IMR-90 (cell line): Measurements from ENCODE around the gene KRT4. TPM values are rescaled to one million over a fixed set of nuclear protein-coding genes. Genes with fewer than 3 reads are reported as not detected.

Experiments
- ATAC-seq: fragments of 200-7000 bp; cut with Tn5 transposase; 2 replicates; pipeline ENCODE4 v1.9.1; 2020; ENCODE audit warnings: low read depth, mild to moderate bottlenecking, moderate library complexity
- BruUV-seq: library from RNA; stranded (reverse); fragments of 400-500 nt; replicated peaks from 2 replicates; lab custom pipeline; 2021; lab: Mats Ljungman, UMichigan
- CTCF ChIA-PET: fragments of 300-600 bp; formaldehyde crosslinking; extraction: SDS; loops from one replicate; lab custom pipeline; 2021; ENCODE audit warnings: antibody characterized with exemption; lab: Yijun Ruan, JAX
- POLR2A ChIA-PET: fragments of 300-600 bp; sonication (Branson Sonifier 250); formaldehyde crosslinking; loops from one replicate; lab custom pipeline; 2022; ENCODE audit warnings: antibody characterized with exemption; ENCODE audit not compliant: unreplicated experiment; lab: Charles Lee
- DNase-seq: peaks from one replicate; pipeline ENCODE4 v3.0.0; 2013
- H2AFZ ChIP-seq: replicated peaks from 2 replicates; pipeline ENCODE3; 2013; ENCODE audit warnings: low read length, mild to moderate bottlenecking; ENCODE audit not compliant: poor library complexity
- H2AK5ac ChIP-seq: 2 replicates; pipeline ENCODE4 v1.6.1; 2013; ENCODE audit warnings: low read depth, low read length, inconsistent platforms
- H2AK9ac ChIP-seq: replicated peaks from 2 replicates; pipeline ENCODE3; 2013; ENCODE audit warnings: mild to moderate bottlenecking, low read depth, low read length, moderate library complexity; ENCODE audit not compliant: poor library complexity
- H2BK120ac ChIP-seq: 2 replicates; pipeline ENCODE4 v1.6.1; 2013; ENCODE audit warnings: low read depth, low read length, inconsistent platforms
- H2BK15ac ChIP-seq: 3 replicates; pipeline ENCODE4 v1.6.1; 2013; ENCODE audit warnings: low read depth, low read length, inconsistent platforms
- H2BK20ac ChIP-seq: 2 replicates; pipeline ENCODE4 v1.6.1; 2013; ENCODE audit warnings: low read depth, mild to moderate bottlenecking, inconsistent platforms, low read length, moderate library complexity
- H2BK5ac ChIP-seq: 2 replicates; pipeline ENCODE4 v1.6.1; 2013; ENCODE audit warnings: mild to moderate bottlenecking, low read depth, low read length, inconsistent platforms; ENCODE audit not compliant: poor library complexity, severe bottlenecking
- H3K14ac ChIP-seq: replicated peaks from 2 replicates; pipeline ENCODE4 v1.6.1; 2013; ENCODE audit warnings: low read depth, low read length, inconsistent platforms
- H3K18ac ChIP-seq: 2 replicates; pipeline ENCODE4 v1.6.1; 2013; ENCODE audit warnings: low read depth, low read length, control low read depth
- H3K23ac ChIP-seq: 2 replicates; pipeline ENCODE4 v1.6.1; 2013; ENCODE audit warnings: low read depth, low read length, inconsistent platforms
- H3K27ac ChIP-seq: 2 replicates; pipeline ENCODE4 v1.5.1; 2013; ENCODE audit warnings: mild to moderate bottlenecking, control low read depth, low read length; ENCODE audit not compliant: insufficient read depth
- H3K27me3 ChIP-seq: 2 replicates; pipeline ENCODE4 v1.6.1; 2013; ENCODE audit warnings: low read length; ENCODE audit not compliant: control insufficient read depth, insufficient read depth
- H3K36me3 ChIP-seq: 2 replicates; pipeline ENCODE4 v1.6.1; 2013; ENCODE audit warnings: low read length, mixed read lengths; ENCODE audit not compliant: control insufficient read depth, insufficient read depth
- H3K4ac ChIP-seq: 2 replicates; pipeline ENCODE4 v1.6.1; 2013; ENCODE audit warnings: low read depth, low read length, inconsistent platforms
- H3K4me1 ChIP-seq: 2 replicates; pipeline ENCODE4 v1.6.1; 2013; ENCODE audit warnings: low read length, mixed read lengths; ENCODE audit not compliant: control insufficient read depth, insufficient read depth
- H3K4me2 ChIP-seq: 2 replicates; pipeline ENCODE4 v1.6.1; 2013; ENCODE audit warnings: low read depth, mild to moderate bottlenecking, control low read depth, low read length, moderate library complexity
- H3K4me3 ChIP-seq: 2 replicates; pipeline ENCODE4 v1.5.1; 2013; ENCODE audit warnings: low read depth, mild to moderate bottlenecking, control low read depth, low read length, moderate library complexity; ENCODE audit not compliant: insufficient read depth
- H3K56ac ChIP-seq: 2 replicates; pipeline ENCODE4 v1.6.1; 2013; ENCODE audit warnings: low read length, inconsistent platforms; ENCODE audit not compliant: insufficient read depth; ENCODE audit errors: extremely low read depth
- H3K79me1 ChIP-seq, 2 experiments: 2 replicates each; pipeline ENCODE4 v1.6.1; 2013; ENCODE audit warnings: low read length in 2 of 2, inconsistent platforms in 1 of 2, low read depth in 1 of 2
- H3K9ac ChIP-seq: 2 replicates; pipeline ENCODE4 v1.6.1; 2013; ENCODE audit warnings: low read depth, low read length, control low read depth
- H3K9me1 ChIP-seq: 2 replicates; pipeline ENCODE4 v1.6.1; 2013; ENCODE audit warnings: low read length, inconsistent platforms; ENCODE audit not compliant: insufficient read depth
- H3K9me3 ChIP-seq: 2 replicates; pipeline ENCODE4 v1.6.1; 2013; ENCODE audit warnings: low read length; ENCODE audit not compliant: control insufficient read depth, insufficient read depth
- H4K20me1 ChIP-seq: 2 replicates; pipeline ENCODE4 v1.6.1; 2013; ENCODE audit warnings: low read length, inconsistent platforms; ENCODE audit not compliant: insufficient read depth
- H4K5ac ChIP-seq: 2 replicates; pipeline ENCODE4 v1.6.1; 2013; ENCODE audit warnings: mild to moderate bottlenecking, low read depth, low read length, control low read depth
- H4K8ac ChIP-seq, 2 experiments: 2 replicates each; pipeline ENCODE4 v1.6.1; 2013; ENCODE audit warnings: low read depth in 2 of 2, low read length in 2 of 2, control low read depth in 1 of 2, inconsistent platforms in 1 of 2
- H4K91ac ChIP-seq: 2 replicates; pipeline ENCODE4 v1.6.1; 2013; ENCODE audit warnings: low read depth, low read length, inconsistent platforms; ENCODE audit not compliant: insufficient read depth
- ELK1 ChIP-seq: fragments of 150-350 bp; IDR thresholded peaks from 2 replicates; pipeline ENCODE4 v1.6.1; 2016; ENCODE audit warnings: low read depth, mild to moderate bottlenecking, low read length, moderate library complexity, borderline replicate concordance
- MAZ ChIP-seq: IDR thresholded peaks from 2 replicates; pipeline ENCODE4 v1.6.1; 2012; ENCODE audit warnings: low read depth, mild to moderate bottlenecking, low read length, improper control_type of control experiment, moderate library complexity, borderline replicate concordance
- WGBS, 2 experiments: methylation state at CpG; one replicate each; pipeline versions ENCODE4 v1.1.5 to v1.1.7; 2013; ENCODE audit warnings: missing lambda C conversion rate in 2 of 2; ENCODE audit not compliant: insufficient read length in 1 of 2; ENCODE audit errors: extremely low coverage in 2 of 2; 5-methylcytosine and 5-hydroxymethylcytosine counted together
- dilution Hi-C: fragments of 300-500 bp; cut with HindIII; formaldehyde crosslinking; loops from one replicate; pipeline ENCODE4 v1.14.3; 2018; ENCODE audit warnings: low sequenced_read_pairs; ENCODE audit not compliant: unreplicated experiment
- in situ Hi-C: fragments of 300-500 bp; cut with MboI; formaldehyde crosslinking; loops from 3 replicates; pipeline ENCODE4 v1.14.3; 2019; ENCODE audit warnings: low sequenced_read_pairs, inconsistent platforms, mixed read lengths
- intact Hi-C: fragments of 100-400 bp; cut with micrococcal nuclease; formaldehyde crosslinking; loops from 2 replicates; pipeline ENCODE4 v1.10.0; 2022
- polyA plus RNA-seq, 3 experiments: library from polyadenylated mRNA; depleted of rRNA; stranded (reverse); fragments of >200 nt; gene quantifications; 2 replicates each; pipeline ENCODE4 v1.2.3, GENCODE V29; 2012; ENCODE audit warnings: low replicate concordance in 1 of 3
- total RNA-seq: library from RNA; depleted of rRNA; stranded (reverse); fragments of >200 nt; gene quantifications from 2 replicates; pipeline ENCODE4 v1.2.3, GENCODE V29; 2012
- TF ChIP-seq, protein P1 (sequence below): conservative IDR thresholded peaks from 2 replicates; pipeline ENCODE4 v1.5.1; 2012; ENCODE audit warnings: mild to moderate bottlenecking, low read depth, low read length, improper control_type of control experiment

Gene KRT4
- total and polyA plus RNA-seq, 2 of the 4 experiments (the other 2 are of a cell fraction), result under 0.01 to 0.07 TPM

- Histone ChIP-seq H3K56ac (no peak overlapping the region), H3K9me3 (no peaks in the 10 kb centered on the region), H4K20me1 (no peaks in the 10 kb centered on the region), H2BK5ac (no peak overlapping the region), H3K9me1 (no peaks in the 10 kb centered on the region), H2AK9ac (no peak overlapping the region), H2AK5ac (no peak overlapping the region), H3K4ac (no peak overlapping the region), H3K36me3 (no peaks in the 10 kb centered on the region), H2BK20ac (no peak overlapping the region), H3K14ac (no peak overlapping the region), H4K8ac (no peak overlapping the region), H3K79me1 (no peaks in the 10 kb centered on the region), H3K27ac (no peak overlapping the region), H2AFZ (no peak overlapping the region), H4K5ac (no peak overlapping the region), H2BK15ac (no peak overlapping the region), H3K9ac (no peak overlapping the region), H3K23ac (no peak overlapping the region), H3K27me3 (peaks cover 45% of the 10 kb centered on the region), H4K91ac (no peak overlapping the region), H3K4me2 (no peak overlapping the region), H3K18ac (no peak overlapping the region), H3K4me1 (no peaks in the 10 kb centered on the region), H2BK120ac (no peak overlapping the region), H3K4me3 (no peak overlapping the region)
- TF ChIP-seq, protein P1, sequence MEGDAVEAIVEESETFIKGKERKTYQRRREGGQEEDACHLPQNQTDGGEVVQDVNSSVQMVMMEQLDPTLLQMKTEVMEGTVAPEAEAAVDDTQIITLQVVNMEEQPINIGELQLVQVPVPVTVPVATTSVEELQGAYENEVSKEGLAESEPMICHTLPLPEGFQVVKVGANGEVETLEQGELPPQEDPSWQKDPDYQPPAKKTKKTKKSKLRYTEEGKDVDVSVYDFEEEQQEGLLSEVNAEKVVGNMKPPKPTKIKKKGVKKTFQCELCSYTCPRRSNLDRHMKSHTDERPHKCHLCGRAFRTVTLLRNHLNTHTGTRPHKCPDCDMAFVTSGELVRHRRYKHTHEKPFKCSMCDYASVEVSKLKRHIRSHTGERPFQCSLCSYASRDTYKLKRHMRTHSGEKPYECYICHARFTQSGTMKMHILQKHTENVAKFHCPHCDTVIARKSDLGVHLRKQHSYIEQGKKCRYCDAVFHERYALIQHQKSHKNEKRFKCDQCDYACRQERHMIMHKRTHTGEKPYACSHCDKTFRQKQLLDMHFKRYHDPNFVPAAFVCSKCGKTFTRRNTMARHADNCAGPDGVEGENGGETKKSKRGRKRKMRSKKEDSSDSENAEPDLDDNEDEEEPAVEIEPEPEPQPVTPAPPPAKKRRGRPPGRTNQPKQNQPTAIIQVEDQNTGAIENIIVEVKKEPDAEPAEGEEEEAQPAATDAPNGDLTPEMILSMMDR, result no peak
- no peak for TF ChIP-seq MAZ
- TF ChIP-seq ELK1, result no peak
- 34% methylated on average over 4 of the region's 6 CpGs; no CpG with 5 or more reads in 1 of the 2 experiments for WGBS, 2 experiments
- CTCF ChIA-PET, result no interaction called here
- dilution Hi-C loops, result no loop called here
- ATAC-seq, result no peak
- DNase-seq, result no peak
- in situ Hi-C loops, result no loop called here
- intact Hi-C loops, result no loop called here
- POLR2A ChIA-PET, result no interaction called here
- no TSS peak for BruUV-seq
Measured at GRCh38 chr12:52787324-52788191, 26.4 kb downstream of the KRT4 start.
